HCT116 (cell line): ENCODE data around the gene SNORC. TPM values are rescaled to one million over a fixed set of nuclear protein-coding genes. Genes with fewer than 3 reads are reported as not detected.

Experiments used
- ATAC-seq: fragments of 200-7000 bp; cut with Tn5 transposase; 2 replicates; pipeline ENCODE4 v1.9.1; 2020; ENCODE audit warnings: mild to moderate bottlenecking, moderate library complexity
- BruUV-seq: library from RNA; stranded (reverse); fragments of 400-500 nt; replicated peaks from 2 replicates; lab custom pipeline; 2021; lab: Mats Ljungman, UMichigan
- CTCF ChIA-PET: fragments of 300-600 bp; sonication (Branson Sonifier 250); formaldehyde crosslinking; loops from one replicate; lab custom pipeline; 2021; ENCODE audit warnings: antibody characterized with exemption; lab: Charles Lee
- POLR2A ChIA-PET: fragments of 300-600, 350-600 bp; sonication (Branson Sonifier 250); formaldehyde crosslinking; loops from one replicate; lab custom pipeline; 2021; ENCODE audit warnings: antibody characterized with exemption; lab: Charles Lee
- RAD21 ChIA-PET, 2 experiments: fragments of 300-600 bp; sonication (Branson Sonifier 250); formaldehyde crosslinking; loops; one replicate each; lab custom pipeline; 2023; ENCODE audit warnings: low total read pairs in 2 of 2; ENCODE audit not compliant: uncharacterized antibody in 2 of 2, unreplicated experiment in 2 of 2, low non-redundant PET in 1 of 2; lab: Charles Lee
- DNase-seq: peaks from one replicate; pipeline ENCODE4 v3.0.0-alpha.2; 2010; ENCODE audit warnings: low read depth, low spot score
- H2AFZ ChIP-seq: fragments of 200-600 bp; shearing (Covaris generic), sonication (generic); 2 replicates; pipeline ENCODE4 v1.6.1; 2017; ENCODE audit warnings: low read depth, mixed run types, mixed read lengths, antibody characterized with exemption, low read length; ENCODE audit not compliant: poor library complexity, severe bottlenecking
- H3K27ac ChIP-seq: 2 replicates; pipeline ENCODE4 v1.5.1; 2012; ENCODE audit warnings: low read depth, low read length
- H3K27me3 ChIP-seq: fragments of 200-600 bp; sonication (generic); 2 replicates; pipeline ENCODE4 v1.6.1; 2016; ENCODE audit warnings: mixed run types, low read length, mixed read lengths; ENCODE audit not compliant: insufficient read depth
- H3K36me3 ChIP-seq, 2 experiments: fragments of 200-500 bp in 1 of 2; fragments of 200-600 bp in 1 of 2; sonication (Bioruptor generic) in 1 of 2; sonication (generic) in 1 of 2; 2 replicates each; pipeline versions ENCODE4 v1.5.1 to v1.6.1; 2014 to 2016; ENCODE audit warnings: low read length in 2 of 2, inconsistent platforms in 1 of 2, mixed read lengths in 1 of 2, mixed run types in 1 of 2; ENCODE audit not compliant: insufficient read depth in 2 of 2, control insufficient read depth in 1 of 2
- H3K4me1 ChIP-seq, 2 experiments: fragments of 200-600 bp in 1 of 2; sonication (generic) in 1 of 2; 2 replicates each; pipeline versions ENCODE4 v1.5.1 to v1.6.1; 2012 to 2017; ENCODE audit warnings: low read length in 2 of 2, inconsistent platforms in 1 of 2, mild to moderate bottlenecking in 1 of 2, mixed read lengths in 1 of 2, mixed run types in 1 of 2, moderate library complexity in 1 of 2; ENCODE audit not compliant: insufficient read depth in 2 of 2, control insufficient read depth in 1 of 2
- H3K4me2 ChIP-seq: fragments of 200-600 bp; sonication (generic); 2 replicates; pipeline ENCODE4 v1.6.1; 2017; ENCODE audit warnings: mixed run types, low read length, mixed read lengths
- H3K4me3 ChIP-seq, 2 experiments: fragments of 200-600 bp in 1 of 2; sonication (generic) in 1 of 2; replicated peaks in 1 of 2; 2 replicates each; pipeline ENCODE4 v1.5.1; 2011 to 2016; ENCODE audit warnings: low read length in 2 of 2, control low read depth in 1 of 2, low read depth in 1 of 2, mild to moderate bottlenecking in 1 of 2, mixed read lengths in 1 of 2, mixed run types in 1 of 2
- H3K79me2 ChIP-seq: fragments of 200-600 bp; sonication (generic); 2 replicates; pipeline ENCODE4 v1.6.1; 2017; ENCODE audit warnings: mild to moderate bottlenecking, mixed run types, low read length, moderate library complexity, mixed read lengths; ENCODE audit not compliant: insufficient read depth
- H3K9ac ChIP-seq: fragments of 200-600 bp; sonication (generic); 2 replicates; pipeline ENCODE4 v1.6.1; 2016; ENCODE audit warnings: low read length, mixed read lengths
- H3K9me2 ChIP-seq: fragments of 200-600 bp; sonication (generic), shearing (Covaris generic); 2 replicates; pipeline ENCODE4 v1.6.1; 2017; ENCODE audit warnings: mixed run types, mild to moderate bottlenecking, moderate library complexity; ENCODE audit not compliant: insufficient read depth
- H3K9me3 ChIP-seq, 2 experiments: fragments of 200-500 bp in 1 of 2; fragments of 200-600 bp in 1 of 2; sonication (Bioruptor generic) in 1 of 2; sonication (generic) in 1 of 2; 2 replicates each; pipeline ENCODE4 v1.6.1; 2014 to 2017; ENCODE audit warnings: low read length in 2 of 2, mixed read lengths in 2 of 2, inconsistent platforms in 1 of 2, low read depth in 1 of 2, mild to moderate bottlenecking in 1 of 2, mixed run types in 1 of 2, moderate library complexity in 1 of 2; ENCODE audit not compliant: control insufficient read depth in 1 of 2, insufficient read depth in 1 of 2
- H4K20me1 ChIP-seq: fragments of 200-600 bp; sonication (generic), shearing (Covaris generic); 2 replicates; pipeline ENCODE4 v1.6.1; 2017; ENCODE audit warnings: mixed run types, mild to moderate bottlenecking, moderate library complexity; ENCODE audit not compliant: insufficient read depth
- CBX3 ChIP-seq: IDR thresholded peaks from 2 replicates; pipeline ENCODE4 v1.6.1; 2012; ENCODE audit warnings: low read depth
- CEBPB ChIP-seq: IDR thresholded peaks from 2 replicates; pipeline ENCODE4 v1.6.1; 2012; ENCODE audit warnings: low read depth
- EGR1 ChIP-seq: IDR thresholded peaks from 2 replicates; pipeline ENCODE4 v1.6.1; 2012; ENCODE audit warnings: low read depth
- EZH2 ChIP-seq: fragments of 200-600 bp; sonication (generic); IDR thresholded peaks from 2 replicates; pipeline ENCODE4 v1.6.1; 2017; ENCODE audit warnings: antibody characterized with exemption, mixed run types
- SRF ChIP-seq: IDR thresholded peaks from 2 replicates; pipeline ENCODE4 v1.6.1; 2012; ENCODE audit warnings: low read depth
- YY1 ChIP-seq: IDR thresholded peaks from 2 replicates; pipeline ENCODE4 v1.6.1; 2011; ENCODE audit warnings: low read length, low read depth, moderate library complexity, mild to moderate bottlenecking; ENCODE audit not compliant: insufficient replicate concordance; ENCODE audit errors: extremely low read depth
- intact Hi-C: fragments of 100-400 bp; cut with micrococcal nuclease; formaldehyde crosslinking; loops from 2 replicates; pipeline ENCODE4 v1.10.0; 2022
- total RNA-seq: library from RNA; stranded (reverse); gene quantifications from one replicate; pipeline ENCODE4 v1.2.1, GENCODE V29; 2021; ENCODE audit not compliant: unreplicated experiment
- TF ChIP-seq, protein P1 (sequence below): IDR thresholded peaks from 2 replicates; pipeline ENCODE4 v1.6.1; 2012
- TF ChIP-seq, protein P2 (sequence below): IDR thresholded peaks from 2 replicates; pipeline ENCODE4 v1.6.1; 2012
- TF ChIP-seq, protein P3 (sequence below): IDR thresholded peaks from 2 replicates; pipeline ENCODE4 v1.6.1; 2012; ENCODE audit warnings: low read depth

Gene SNORC
- total RNA-seq, 1 experiment from 2014 or later: 14.0 TPM

DNA sequence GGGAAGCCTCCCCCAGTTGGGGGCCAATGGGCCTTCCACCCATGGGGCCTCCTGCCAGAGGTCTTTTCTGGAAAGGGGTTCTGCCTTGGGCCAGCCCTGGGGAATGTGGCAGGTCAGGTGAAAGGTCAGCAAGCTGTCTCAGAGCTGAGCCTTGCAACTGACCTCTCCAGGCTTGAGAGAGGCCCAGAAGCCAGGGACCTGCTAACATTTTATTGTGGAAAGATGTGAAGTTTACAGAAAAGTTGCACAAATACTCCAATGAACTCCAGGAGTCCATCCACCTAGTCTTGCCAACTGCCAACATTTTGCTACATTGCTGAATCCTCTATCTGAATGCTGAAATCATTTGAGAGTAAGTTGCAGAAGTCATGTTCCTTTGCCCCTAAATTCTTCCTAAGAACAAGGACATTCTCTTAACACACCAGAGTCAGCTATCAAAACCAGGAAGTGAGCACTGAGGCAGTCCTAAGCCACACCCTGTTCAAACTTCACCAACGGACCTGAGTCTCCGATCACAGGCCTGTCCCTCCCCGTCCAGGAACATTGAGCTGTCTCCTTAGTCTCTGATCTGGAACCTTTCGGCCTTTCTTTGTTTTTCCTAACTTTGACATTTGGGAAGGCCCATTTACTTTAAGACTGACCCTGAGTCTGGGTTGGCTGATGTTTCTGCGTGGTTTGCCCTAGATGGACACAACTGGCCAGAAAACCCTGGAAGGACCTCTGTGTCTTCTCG, 4.0 kb downstream of the SNORC start:
- Histone ChIP-seq H3K4me3 (no peak overlapping the region), H3K9me2 (no peaks in the 10 kb centered on the region), H3K36me3 (0 out of 4 replicates have a peak, but pooled peaks cover 0 to 8% of the 10 kb centered on the region in 2 experiments), H3K4me1 (no peaks in the 10 kb centered on the region), H4K20me1 (no peaks in the 10 kb centered on the region), H2AFZ (no peak overlapping the region), H3K27me3 (no peaks in the 10 kb centered on the region), H3K4me2 (no peak overlapping the region), H3K9ac (no peak overlapping the region), H3K27ac (no peak overlapping the region), H3K79me2 (no peaks in the 10 kb centered on the region), H3K9me3 (no peaks in the 10 kb centered on the region)
- ChIA-PET CTCF (no interaction called here), POLR2A (no interaction called here), RAD21 (no interaction called here)
- intact Hi-C loops: no loop called here
- BruUV-seq: no TSS peak
- DNase-seq (no peak), ATAC-seq (no peak)
- TF ChIP-seq, protein P1, sequence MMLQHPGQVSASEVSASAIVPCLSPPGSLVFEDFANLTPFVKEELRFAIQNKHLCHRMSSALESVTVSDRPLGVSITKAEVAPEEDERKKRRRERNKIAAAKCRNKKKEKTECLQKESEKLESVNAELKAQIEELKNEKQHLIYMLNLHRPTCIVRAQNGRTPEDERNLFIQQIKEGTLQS: no peak
- TF ChIP-seq SRF: no peak
- TF ChIP-seq, protein P2, sequence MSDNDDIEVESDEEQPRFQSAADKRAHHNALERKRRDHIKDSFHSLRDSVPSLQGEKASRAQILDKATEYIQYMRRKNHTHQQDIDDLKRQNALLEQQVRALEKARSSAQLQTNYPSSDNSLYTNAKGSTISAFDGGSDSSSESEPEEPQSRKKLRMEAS: no peak
- TF ChIP-seq CEBPB: no peak
- TF ChIP-seq EZH2: no peak
- TF ChIP-seq, protein P3, sequence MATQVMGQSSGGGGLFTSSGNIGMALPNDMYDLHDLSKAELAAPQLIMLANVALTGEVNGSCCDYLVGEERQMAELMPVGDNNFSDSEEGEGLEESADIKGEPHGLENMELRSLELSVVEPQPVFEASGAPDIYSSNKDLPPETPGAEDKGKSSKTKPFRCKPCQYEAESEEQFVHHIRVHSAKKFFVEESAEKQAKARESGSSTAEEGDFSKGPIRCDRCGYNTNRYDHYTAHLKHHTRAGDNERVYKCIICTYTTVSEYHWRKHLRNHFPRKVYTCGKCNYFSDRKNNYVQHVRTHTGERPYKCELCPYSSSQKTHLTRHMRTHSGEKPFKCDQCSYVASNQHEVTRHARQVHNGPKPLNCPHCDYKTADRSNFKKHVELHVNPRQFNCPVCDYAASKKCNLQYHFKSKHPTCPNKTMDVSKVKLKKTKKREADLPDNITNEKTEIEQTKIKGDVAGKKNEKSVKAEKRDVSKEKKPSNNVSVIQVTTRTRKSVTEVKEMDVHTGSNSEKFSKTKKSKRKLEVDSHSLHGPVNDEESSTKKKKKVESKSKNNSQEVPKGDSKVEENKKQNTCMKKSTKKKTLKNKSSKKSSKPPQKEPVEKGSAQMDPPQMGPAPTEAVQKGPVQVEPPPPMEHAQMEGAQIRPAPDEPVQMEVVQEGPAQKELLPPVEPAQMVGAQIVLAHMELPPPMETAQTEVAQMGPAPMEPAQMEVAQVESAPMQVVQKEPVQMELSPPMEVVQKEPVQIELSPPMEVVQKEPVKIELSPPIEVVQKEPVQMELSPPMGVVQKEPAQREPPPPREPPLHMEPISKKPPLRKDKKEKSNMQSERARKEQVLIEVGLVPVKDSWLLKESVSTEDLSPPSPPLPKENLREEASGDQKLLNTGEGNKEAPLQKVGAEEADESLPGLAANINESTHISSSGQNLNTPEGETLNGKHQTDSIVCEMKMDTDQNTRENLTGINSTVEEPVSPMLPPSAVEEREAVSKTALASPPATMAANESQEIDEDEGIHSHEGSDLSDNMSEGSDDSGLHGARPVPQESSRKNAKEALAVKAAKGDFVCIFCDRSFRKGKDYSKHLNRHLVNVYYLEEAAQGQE: no peak
- no peak for TF ChIP-seq EGR1
- no peak for TF ChIP-seq YY1
- TF ChIP-seq CBX3: no peak
